HepG2 (cell line): Measurements from ENCODE around the gene DDX54. TPM values are rescaled to one million over a fixed set of nuclear protein-coding genes. Genes with fewer than 3 reads are reported as not detected.

Experiments
- ATM ChIP-seq: fragments of 450-650 bp; IDR thresholded peaks from 2 replicates; pipeline ENCODE4 v1.7.1; 2017; ENCODE audit warnings: mild to moderate bottlenecking, borderline replicate concordance
- ELF1 ChIP-seq: sonication (generic); formaldehyde crosslinking; IDR thresholded peaks from 2 replicates; pipeline ENCODE4 v1.4.0; 2020; ENCODE audit warnings: missing genetic modification reagents
- FOXP4 ChIP-seq: sonication (generic); formaldehyde crosslinking; IDR thresholded peaks from 2 replicates; pipeline ENCODE4 v1.4.0; 2020; ENCODE audit warnings: missing genetic modification reagents
- MAFF ChIP-seq: IDR thresholded peaks from 2 replicates; pipeline ENCODE4 v1.6.1; 2011; ENCODE audit warnings: low read depth, low read length, improper control_type of control experiment
- PHF8 ChIP-seq: sonication (generic); formaldehyde crosslinking; IDR thresholded peaks from 2 replicates; pipeline ENCODE4 v1.5.0; 2020; ENCODE audit warnings: missing genetic modification reagents
- RARA ChIP-seq: IDR thresholded peaks from 2 replicates; pipeline ENCODE4 v1.6.1; 2016; ENCODE audit warnings: missing genetic modification reagents, missing compliant biosample characterization
- REPIN1 ChIP-seq: sonication (generic); formaldehyde crosslinking; IDR thresholded peaks from 2 replicates; pipeline ENCODE4 v1.8.0; 2022; ENCODE audit warnings: missing genetic modification reagents, low read depth, mild to moderate bottlenecking, borderline replicate concordance
- SAP130 ChIP-seq: IDR thresholded peaks from 2 replicates; pipeline ENCODE4 v1.6.1; 2016; ENCODE audit warnings: low read depth
- SOX13 ChIP-seq, 3 experiments: fragments of 450-650 bp in 1 of 3; sonication (generic) in 1 of 3; formaldehyde crosslinking in 1 of 3; IDR thresholded peaks in 2 of 3; conservative IDR thresholded peaks in 1 of 3; 2 replicates each; pipeline versions ENCODE4 v1.5.0 to v1.6.1; 2016 to 2020; ENCODE audit warnings: antibody characterized with exemption in 1 of 3, mild to moderate bottlenecking in 1 of 3, missing compliant biosample characterization in 1 of 3, missing genetic modification reagents in 1 of 3, moderate library complexity in 1 of 3
- SOX6 ChIP-seq, 2 experiments: fragments of 450-650 bp in 1 of 2; sonication (generic) in 1 of 2; formaldehyde crosslinking in 1 of 2; IDR thresholded peaks; 2 replicates each; pipeline versions ENCODE4 v1.4.0 to v1.6.1; 2017 to 2020; ENCODE audit warnings: antibody characterized with exemption in 1 of 2, mild to moderate bottlenecking in 1 of 2, missing genetic modification reagents in 1 of 2
- SRY ChIP-seq: sonication (generic); formaldehyde crosslinking; IDR thresholded peaks from 2 replicates; pipeline ENCODE4 v1.8.0; 2022; ENCODE audit warnings: mild to moderate bottlenecking, missing genetic modification reagents
- ZNF317 ChIP-seq: sonication (generic); formaldehyde crosslinking; IDR thresholded peaks from 2 replicates; pipeline ENCODE4 v1.5.0; 2020; ENCODE audit warnings: mild to moderate bottlenecking, missing genetic modification reagents
- ZNF34 ChIP-seq: sonication (generic); formaldehyde crosslinking; IDR thresholded peaks from 2 replicates; pipeline ENCODE4 v1.4.0; 2020; ENCODE audit warnings: mild to moderate bottlenecking, missing genetic modification reagents, borderline replicate concordance
- ZNF687 ChIP-seq: sonication (generic); formaldehyde crosslinking; IDR thresholded peaks from 2 replicates; pipeline ENCODE4 v1.5.1; 2020; ENCODE audit warnings: mild to moderate bottlenecking, missing genetic modification reagents, moderate library complexity
- polyA plus RNA-seq, 8 experiments: library from polyadenylated mRNA; depleted of rRNA in 3 of 8; stranded (reverse) in 7 of 8; unstranded in 1 of 8; fragments of >200 nt; fragmentation: Illumina TruSeq in 4 of 8; extraction: Trizol in 4 of 8; gene quantifications; 2 replicates each; pipeline versions ENCODE4 v1.2.1 to v1.2.3, GENCODE V29; 2011 to 2016; ENCODE audit warnings: low read depth in 4 of 8, missing spikeins in 1 of 8, mixed read lengths in 1 of 8; ENCODE audit not compliant: insufficient read depth in 1 of 8
- total RNA-seq, 5 experiments: library from RNA; depleted of rRNA; stranded (reverse); fragments of >200 nt; fragmentation: Illumina TruSeq; extraction: Trizol; gene quantifications; 2 replicates each; pipeline ENCODE4 v1.2.3, GENCODE V29; 2016; ENCODE audit warnings: low read depth in 1 of 5
- TF ChIP-seq, protein P1 (sequence below): IDR thresholded peaks from 2 replicates; pipeline ENCODE4 v1.6.1; 2016; ENCODE audit warnings: mild to moderate bottlenecking, missing biosample characterization, missing genetic modification reagents
- TF ChIP-seq, protein P2 (sequence below): sonication (generic); formaldehyde crosslinking; IDR thresholded peaks from 2 replicates; pipeline ENCODE4; 2020; ENCODE audit warnings: missing genetic modification reagents, mild to moderate bottlenecking, borderline replicate concordance
- TF ChIP-seq, protein P3 (sequence below): sonication (generic); formaldehyde crosslinking; IDR thresholded peaks from 2 replicates; pipeline ENCODE4 v1.4.0; 2020; ENCODE audit warnings: mild to moderate bottlenecking, missing genetic modification reagents

Gene DDX54
- total and polyA plus RNA-seq, 2 of the 13 experiments (the other 11 are each of a cell fraction or from before 2014, with no cell fraction given): 59.7 to 61.1 TPM

DNA sequence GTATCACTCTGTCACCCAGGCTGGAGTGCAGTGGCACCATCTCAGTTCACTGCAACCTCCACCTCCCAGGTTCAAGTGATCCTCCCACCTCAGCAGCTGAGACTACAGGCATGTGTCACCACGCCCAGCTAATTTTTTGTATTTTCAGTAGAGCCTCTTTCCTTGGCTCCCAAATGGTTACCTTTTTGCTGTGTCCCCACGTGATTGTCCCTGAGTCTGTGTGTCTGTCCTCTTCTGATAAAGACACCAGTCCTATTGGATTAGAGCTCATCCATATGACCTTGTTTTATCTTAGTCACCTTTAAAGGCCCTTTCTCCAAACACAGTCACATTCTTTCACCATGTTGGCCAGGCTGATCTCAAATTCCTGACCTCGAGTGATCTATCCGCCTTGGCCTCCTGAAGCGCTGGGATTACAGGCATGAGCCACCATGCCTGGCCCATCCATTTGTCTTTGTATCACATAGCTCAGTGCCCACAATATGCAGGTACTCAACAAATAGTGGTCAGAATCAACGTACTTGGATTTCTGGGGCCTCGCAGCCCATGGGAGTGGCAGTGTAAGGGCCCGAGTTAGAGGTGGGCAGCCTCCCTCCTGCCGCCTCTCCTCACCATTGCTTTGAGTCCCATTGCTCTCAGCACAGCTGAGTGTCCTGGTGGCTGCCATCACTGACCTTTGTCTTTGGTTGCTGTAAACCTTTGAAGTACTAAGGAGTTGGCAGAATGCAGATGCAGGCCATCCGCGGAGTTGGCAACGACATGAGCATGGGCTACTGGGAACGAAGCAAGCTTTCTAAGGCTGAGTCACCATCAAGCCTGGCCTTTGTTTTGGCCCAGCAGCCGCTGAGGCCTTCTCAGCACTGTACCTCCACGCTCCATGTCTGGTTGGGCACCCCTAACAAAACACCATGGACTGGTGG lies 45.3 kb upstream of the DDX54 start (continued):
- TF ChIP-seq FOXP4 (CRISPR knock-in tag) (peak; percentile 28; the same call in 1 of the 2 replicates), ZNF687 (CRISPR knock-in tag) (peak; percentile 77), ATM (no peak), ELF1 (no peak), PHF8 (peak; percentile 24; the same call in 1 of the 2 replicates), MAFF (no peak), SAP130 (CRISPR knock-in tag) (peak; percentile 60; the same call in 1 of the 2 replicates), ZNF317 (peak; percentile 95), ZNF34 (0 out of 2 replicates have a peak, but pooled peaks have one; percentile 6), SOX13 (IDR thresholded peaks at IDR 0.05) (no peak), SOX13 (CRISPR knock-in tag; conservative IDR thresholded peaks at IDR 0.05 in 1 of 2, IDR thresholded peaks at IDR 0.05 in 1 of 2) (peak in 1 of 2 experiments; percentile 58; a peak in 1 of 4 replicates), REPIN1 (CRISPR knock-in tag) (peak; percentile 43; the same call in 1 of the 2 replicates), SRY (CRISPR knock-in tag) (no peak), RARA (CRISPR knock-in tag) (peak; percentile 71), SOX6 (IDR thresholded peaks at IDR 0.05) (no peak), SOX6 (CRISPR knock-in tag; IDR thresholded peaks at IDR 0.05) (peak; percentile 50)
- TF ChIP-seq, protein P1, sequence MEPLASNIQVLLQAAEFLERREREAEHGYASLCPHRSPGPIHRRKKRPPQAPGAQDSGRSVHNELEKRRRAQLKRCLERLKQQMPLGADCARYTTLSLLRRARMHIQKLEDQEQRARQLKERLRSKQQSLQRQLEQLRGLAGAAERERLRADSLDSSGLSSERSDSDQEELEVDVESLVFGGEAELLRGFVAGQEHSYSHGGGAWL: 0 out of 2 replicates have a peak, but pooled peaks have one; percentile 39
- TF ChIP-seq, protein P2, sequence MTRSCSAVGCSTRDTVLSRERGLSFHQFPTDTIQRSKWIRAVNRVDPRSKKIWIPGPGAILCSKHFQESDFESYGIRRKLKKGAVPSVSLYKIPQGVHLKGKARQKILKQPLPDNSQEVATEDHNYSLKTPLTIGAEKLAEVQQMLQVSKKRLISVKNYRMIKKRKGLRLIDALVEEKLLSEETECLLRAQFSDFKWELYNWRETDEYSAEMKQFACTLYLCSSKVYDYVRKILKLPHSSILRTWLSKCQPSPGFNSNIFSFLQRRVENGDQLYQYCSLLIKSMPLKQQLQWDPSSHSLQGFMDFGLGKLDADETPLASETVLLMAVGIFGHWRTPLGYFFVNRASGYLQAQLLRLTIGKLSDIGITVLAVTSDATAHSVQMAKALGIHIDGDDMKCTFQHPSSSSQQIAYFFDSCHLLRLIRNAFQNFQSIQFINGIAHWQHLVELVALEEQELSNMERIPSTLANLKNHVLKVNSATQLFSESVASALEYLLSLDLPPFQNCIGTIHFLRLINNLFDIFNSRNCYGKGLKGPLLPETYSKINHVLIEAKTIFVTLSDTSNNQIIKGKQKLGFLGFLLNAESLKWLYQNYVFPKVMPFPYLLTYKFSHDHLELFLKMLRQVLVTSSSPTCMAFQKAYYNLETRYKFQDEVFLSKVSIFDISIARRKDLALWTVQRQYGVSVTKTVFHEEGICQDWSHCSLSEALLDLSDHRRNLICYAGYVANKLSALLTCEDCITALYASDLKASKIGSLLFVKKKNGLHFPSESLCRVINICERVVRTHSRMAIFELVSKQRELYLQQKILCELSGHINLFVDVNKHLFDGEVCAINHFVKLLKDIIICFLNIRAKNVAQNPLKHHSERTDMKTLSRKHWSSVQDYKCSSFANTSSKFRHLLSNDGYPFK (CRISPR knock-in tag): no peak
- TF ChIP-seq, protein P3, sequence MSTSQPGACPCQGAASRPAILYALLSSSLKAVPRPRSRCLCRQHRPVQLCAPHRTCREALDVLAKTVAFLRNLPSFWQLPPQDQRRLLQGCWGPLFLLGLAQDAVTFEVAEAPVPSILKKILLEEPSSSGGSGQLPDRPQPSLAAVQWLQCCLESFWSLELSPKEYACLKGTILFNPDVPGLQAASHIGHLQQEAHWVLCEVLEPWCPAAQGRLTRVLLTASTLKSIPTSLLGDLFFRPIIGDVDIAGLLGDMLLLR: 0 out of 2 replicates have a peak, but pooled peaks have one; percentile 52
